Esophagus squamous epithelium (tissue), 5 donors: ENCODE data around the gene IGSF6. TPM values are rescaled to one million over a fixed set of nuclear protein-coding genes. Genes with fewer than 3 reads are reported as not detected.

Source experiments
- DNase-seq: peaks from one replicate; lab custom pipeline; 2025; lab: John Stamatoyannopoulos, UW
- H3K27ac ChIP-seq, 4 donors: fragments of 200-600 bp; sonication (generic); one replicate each; pipeline ENCODE4 v1.5.1; 2016 to 2019; ENCODE audit warnings: mild to moderate bottlenecking in 1 of 4
- H3K27me3 ChIP-seq, 4 donors: fragments of 200-600 bp; sonication (generic); 1 replicate in 3 of 4; 2 replicates in 1 of 4; pipeline versions ENCODE4 v1.5.1 to v1.6.0; 2017 to 2021; ENCODE audit warnings: antibody characterized with exemption in 1 of 4
- H3K36me3 ChIP-seq, 3 donors: fragments of 200-600 bp; sonication (generic); one replicate each; pipeline ENCODE4 v1.5.1; 2016 to 2019
- H3K4me1 ChIP-seq, 3 donors: fragments of 200-600 bp; sonication (generic); one replicate each; pipeline ENCODE4 v1.5.1; 2017 to 2019
- H3K4me3 ChIP-seq, 4 donors: fragments of 200-600 bp; sonication (generic); 1 replicate in 3 of 4; 2 replicates in 1 of 4; pipeline ENCODE4 v1.5.1; 2016 to 2019; ENCODE audit warnings: mild to moderate bottlenecking in 2 of 4, moderate library complexity in 1 of 4
- H3K9me3 ChIP-seq, 3 donors: fragments of 200-600 bp; sonication (generic); one replicate each; pipeline ENCODE4 v1.5.1; 2016 to 2019
- POLR2A ChIP-seq, 4 donors: fragments of 450-650 bp; IDR thresholded peaks; one replicate each; pipeline ENCODE4 v1.6.1; 2017; ENCODE audit warnings: antibody characterized with exemption in 4 of 4, mild to moderate bottlenecking in 4 of 4, moderate library complexity in 3 of 4
- WGBS, 2 donors: methylation state at CpG; one replicate each; pipeline ENCODE4 v1.1.5; 2018; 5-methylcytosine and 5-hydroxymethylcytosine counted together
- intact Hi-C: fragments of 100-400 bp; cut with DNase I; formaldehyde crosslinking; loops from one replicate; pipeline ENCODE4 v1.15.0; 2022
- total RNA-seq, 4 donors: library from RNA; depleted of rRNA; stranded (reverse); fragments of >200 nt; gene quantifications; one replicate each; pipeline ENCODE4 v1.1.0, GENCODE V29; 2016
- TF ChIP-seq, protein P1 (sequence below), 6 experiments: fragments of 450-650 bp in 4 of 6; fragments of 200-600 bp in 2 of 6; sonication (generic) in 2 of 6; IDR thresholded peaks; one replicate each; pipeline ENCODE4 v1.5.1; 2016 to 2019; ENCODE audit warnings: antibody characterized with exemption in 6 of 6, mild to moderate bottlenecking in 4 of 6, moderate library complexity in 4 of 6
- donor health status: DM: yes; HTN: yes; CAD: no.

IGSF6 gene
- total RNA-seq, 4 donors from 2014 or later = 0.18 to 3.6 (median 1.3) TPM

DNA sequence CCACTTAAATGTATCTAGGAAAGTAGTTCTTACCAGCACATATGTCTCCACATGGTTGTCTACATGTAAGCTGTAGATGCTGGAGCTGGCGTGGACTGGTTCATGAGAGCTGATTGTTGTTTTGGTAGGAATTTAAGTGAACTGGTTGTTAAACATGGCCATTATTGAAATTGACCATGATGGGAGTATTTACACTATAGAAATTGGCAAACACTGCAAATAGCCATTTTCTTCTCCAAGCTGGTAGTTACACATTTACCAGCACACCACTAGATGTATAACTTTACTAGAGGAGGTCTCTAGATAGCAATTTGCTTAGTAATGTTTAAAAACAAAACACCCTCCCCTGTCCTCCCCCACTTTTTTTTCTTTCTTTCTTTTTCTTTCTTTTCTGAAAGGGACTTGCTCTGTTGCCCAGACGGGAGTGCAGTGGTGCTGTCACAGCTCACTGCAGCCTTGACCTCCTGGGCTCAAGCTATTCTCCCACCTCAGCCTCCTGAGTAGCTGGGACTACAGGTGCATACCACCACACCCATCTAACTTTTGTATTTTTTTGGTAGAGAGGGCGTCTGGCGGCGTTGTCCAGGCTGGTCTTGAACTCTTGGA, 24.2 kb downstream of the IGSF6 start:
- peaks cover 8 to 80% (median 12%) of the 10 kb centered on the region in 3 donors for H3K36me3 ChIP-seq
- no peaks in the 10 kb centered on the region for H3K27me3 ChIP-seq
- 91 to 95% methylated on average over 5 of the region's 5 CpGs for WGBS, 2 donors
- no peak for DNase-seq
- H3K4me3 ChIP-seq = no peak overlapping the region
- intact Hi-C loops = no loop called here
- peak overlapping the region in 1 of 4 donors; percentile 85 for H3K27ac ChIP-seq
- H3K9me3 ChIP-seq = no peaks in the 10 kb centered on the region
- peaks cover 6 to 49% (median 19%) of the 10 kb centered on the region in 3 donors for H3K4me1 ChIP-seq
- TF ChIP-seq POLR2A (IDR thresholded peaks at IDR 0.05) = no peak
- TF ChIP-seq, protein P1, sequence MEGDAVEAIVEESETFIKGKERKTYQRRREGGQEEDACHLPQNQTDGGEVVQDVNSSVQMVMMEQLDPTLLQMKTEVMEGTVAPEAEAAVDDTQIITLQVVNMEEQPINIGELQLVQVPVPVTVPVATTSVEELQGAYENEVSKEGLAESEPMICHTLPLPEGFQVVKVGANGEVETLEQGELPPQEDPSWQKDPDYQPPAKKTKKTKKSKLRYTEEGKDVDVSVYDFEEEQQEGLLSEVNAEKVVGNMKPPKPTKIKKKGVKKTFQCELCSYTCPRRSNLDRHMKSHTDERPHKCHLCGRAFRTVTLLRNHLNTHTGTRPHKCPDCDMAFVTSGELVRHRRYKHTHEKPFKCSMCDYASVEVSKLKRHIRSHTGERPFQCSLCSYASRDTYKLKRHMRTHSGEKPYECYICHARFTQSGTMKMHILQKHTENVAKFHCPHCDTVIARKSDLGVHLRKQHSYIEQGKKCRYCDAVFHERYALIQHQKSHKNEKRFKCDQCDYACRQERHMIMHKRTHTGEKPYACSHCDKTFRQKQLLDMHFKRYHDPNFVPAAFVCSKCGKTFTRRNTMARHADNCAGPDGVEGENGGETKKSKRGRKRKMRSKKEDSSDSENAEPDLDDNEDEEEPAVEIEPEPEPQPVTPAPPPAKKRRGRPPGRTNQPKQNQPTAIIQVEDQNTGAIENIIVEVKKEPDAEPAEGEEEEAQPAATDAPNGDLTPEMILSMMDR (IDR thresholded peaks at IDR 0.05) = no peak

DNA sequence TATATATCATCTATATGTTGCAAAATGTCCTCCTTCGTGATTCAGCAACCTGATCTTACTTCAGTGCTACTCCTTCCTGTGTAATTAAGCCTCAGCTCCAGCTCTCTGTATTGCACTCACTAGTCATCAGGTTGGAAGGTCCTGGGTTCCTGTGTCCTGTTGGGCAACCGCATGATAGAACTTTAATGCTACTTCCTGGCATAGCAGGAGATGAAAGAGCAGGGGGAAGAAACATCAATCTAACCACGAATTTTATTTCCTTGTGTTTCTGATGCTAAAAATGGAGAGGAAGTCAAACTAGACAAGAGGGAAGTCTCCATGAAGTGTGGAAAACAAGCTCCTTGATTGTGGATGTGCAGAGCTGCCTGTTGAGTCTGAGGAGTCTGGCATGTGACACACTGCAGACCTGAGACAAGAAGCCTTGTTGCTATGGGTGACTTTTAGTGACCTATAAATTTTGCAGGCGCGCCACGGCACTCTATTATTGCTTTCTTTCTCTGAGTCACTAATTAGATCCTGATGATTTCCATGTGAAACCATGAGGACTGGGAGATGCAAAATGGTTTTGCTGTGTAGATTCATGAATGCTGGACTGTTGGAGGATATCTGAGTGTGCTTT, 25.6 kb downstream of the IGSF6 start:
- peaks cover 6 to 45% (median 19%) of the 10 kb centered on the region in 3 donors for H3K4me1 ChIP-seq
- H3K27me3 ChIP-seq = no peaks in the 10 kb centered on the region
- no peak overlapping the region for H3K4me3 ChIP-seq
- intact Hi-C loops = no loop called here
- H3K36me3 ChIP-seq = peaks cover 8 to 81% (median 12%) of the 10 kb centered on the region in 3 donors
- no peaks in the 10 kb centered on the region for H3K9me3 ChIP-seq
- WGBS, 2 donors = 37 to 49% methylated on average over 6 of the region's 6 CpGs
- H3K27ac ChIP-seq = peak overlapping the region; percentile 10 to 55 (median 32)
- DNase-seq = no peak
- no peak for TF ChIP-seq POLR2A (IDR thresholded peaks at IDR 0.05)
- TF ChIP-seq, protein P1 (IDR thresholded peaks at IDR 0.05) = peak in 1 of 6 experiments; percentile 3

DNA sequence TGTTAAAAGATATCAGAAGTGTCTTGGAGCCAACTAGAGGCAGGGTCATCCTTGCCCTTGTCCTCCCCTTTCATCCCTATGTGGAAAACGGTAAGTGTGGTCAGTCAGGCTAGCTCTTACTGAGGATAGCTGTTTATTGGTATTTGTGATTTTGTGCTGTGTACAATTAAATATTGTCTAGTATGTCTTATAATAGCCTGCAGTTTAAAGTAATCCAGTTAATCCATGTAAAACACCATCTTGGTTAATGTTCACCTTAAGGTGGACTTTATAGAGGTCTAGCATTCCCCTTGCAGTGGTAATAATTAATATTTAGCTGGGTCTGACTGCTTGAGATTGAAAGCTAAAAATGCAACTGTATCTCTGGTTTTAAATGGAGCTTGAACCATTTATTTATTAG, 27.4 kb downstream of the IGSF6 start:
- no peak for DNase-seq
- no peak overlapping the region for H3K4me3 ChIP-seq
- intact Hi-C loops = no loop called here
- no peak overlapping the region for H3K27ac ChIP-seq
- H3K36me3 ChIP-seq = peaks cover 8 to 92% (median 8%) of the 10 kb centered on the region in 3 donors
- TF ChIP-seq, protein P1 (IDR thresholded peaks at IDR 0.05) = no peak
- TF ChIP-seq POLR2A (IDR thresholded peaks at IDR 0.05) = no peak
- H3K4me1 ChIP-seq = peaks cover 0 to 27% (median 9%) of the 10 kb centered on the region in 3 donors
- H3K9me3 ChIP-seq = no peaks in the 10 kb centered on the region
- WGBS, 2 donors = 86 to 100% methylated on average over 1 of the region's 1 CpG
- no peaks in the 10 kb centered on the region for H3K27me3 ChIP-seq

DNA sequence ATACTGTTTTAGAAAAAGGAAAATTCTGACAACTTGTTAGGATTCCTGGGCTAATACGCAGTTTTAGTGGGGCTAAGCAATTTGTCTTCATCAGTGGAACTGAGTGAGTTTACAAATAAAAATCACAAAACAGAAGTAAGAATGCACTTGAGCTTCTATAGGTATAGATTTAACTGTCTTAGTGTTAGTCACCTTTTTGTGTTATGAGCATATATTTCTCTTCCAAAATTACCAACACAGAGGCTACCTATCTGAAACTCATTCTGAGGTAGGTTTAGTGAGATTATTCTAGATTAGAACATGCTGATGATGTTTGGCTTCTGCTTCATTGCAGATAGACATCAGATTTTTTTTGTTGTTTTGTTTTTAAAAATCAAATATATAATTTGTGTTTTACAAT, 29.9 kb downstream of the IGSF6 start:
- Histone ChIP-seq H3K27ac (no peak overlapping the region), H3K27me3 (no peaks in the 10 kb centered on the region), H3K9me3 (no peaks in the 10 kb centered on the region), H3K36me3 (peaks cover 6 to 92% (median 8%) of the 10 kb centered on the region in 3 donors), H3K4me3 (no peak overlapping the region), H3K4me1 (peaks cover 0 to 17% (median 8%) of the 10 kb centered on the region in 3 donors)
- TF ChIP-seq, protein P1 (IDR thresholded peaks at IDR 0.05) = no peak
- TF ChIP-seq POLR2A (IDR thresholded peaks at IDR 0.05) = no peak
- DNase-seq = no peak
- WGBS, 2 donors = 96 to 100% methylated on average over 1 of the region's 1 CpG
- intact Hi-C loops = no loop called here

DNA sequence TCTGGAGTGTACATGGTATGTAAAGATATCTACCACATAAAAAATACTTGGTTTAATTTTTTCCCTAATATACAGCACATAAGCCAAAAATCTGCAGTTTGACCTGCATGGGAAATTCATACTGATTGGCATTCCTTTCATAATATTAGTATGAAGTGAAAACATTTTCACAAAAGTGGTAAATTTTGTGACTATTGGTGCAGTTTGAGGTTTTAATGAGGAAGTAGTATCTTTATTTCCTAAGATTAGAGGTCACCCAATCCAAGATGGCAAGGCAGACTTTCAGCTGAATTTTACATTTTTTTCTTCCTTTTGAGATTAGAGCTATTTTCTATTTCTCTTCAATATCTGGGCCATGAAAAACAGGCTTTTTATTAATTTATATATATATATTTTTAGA, 31.8 kb downstream of the IGSF6 start:
- no peaks in the 10 kb centered on the region for H3K27me3 ChIP-seq
- TF ChIP-seq POLR2A (IDR thresholded peaks at IDR 0.05) = no peak
- TF ChIP-seq, protein P1 (IDR thresholded peaks at IDR 0.05) = no peak
- intact Hi-C loops = no loop called here
- no peak for DNase-seq
- no peaks in the 10 kb centered on the region for H3K9me3 ChIP-seq
- H3K36me3 ChIP-seq = peaks cover 6 to 91% (median 8%) of the 10 kb centered on the region in 3 donors
- H3K4me1 ChIP-seq = no peaks in the 10 kb centered on the region
- no peak overlapping the region for H3K4me3 ChIP-seq
- H3K27ac ChIP-seq = no peak overlapping the region
